Choroid plexus epithelial cell (primary cell): ENCODE measurements around the gene BCAS3.
"Not testable (repeated sequence)": the region's sequence is repeated elsewhere in the genome, so short reads cannot be mapped to it uniquely, and the experiment has no call there.

ENCODE experiments used
- DNase-seq: peaks from one replicate; pipeline ENCODE4 v3.0.0-alpha.2; 2010; ENCODE audit warnings: low read depth
- H3K4me3 ChIP-seq: 2 replicates; pipeline ENCODE4 v1.5.1; 2011; ENCODE audit warnings: low read depth, mild to moderate bottlenecking, control low read depth, low read length, moderate library complexity
- CTCF ChIP-seq: conservative IDR thresholded peaks from 2 replicates; pipeline ENCODE4 v1.5.1; 2011; ENCODE audit warnings: low read depth, mild to moderate bottlenecking, control low read depth, inconsistent platforms, low read length, moderate library complexity

The BCAS3 gene

GRCh38 chr17:60857556-60858080 lies 180.0 kb downstream of the BCAS3 start:
- TF ChIP-seq CTCF: no peak
- no peak overlapping the region for H3K4me3 ChIP-seq
- DNase-seq: no peak

GRCh38 chr17:60862482-60862881 lies 184.8 kb downstream of the BCAS3 start:
- DNase-seq: no peak
- H3K4me3 ChIP-seq: no peak overlapping the region
- TF ChIP-seq CTCF: no peak

- H3K4me3 ChIP-seq: no peak overlapping the region
- peak; percentile 28 for DNase-seq
- TF ChIP-seq CTCF: no peak
These were observed 186.4 kb downstream of the BCAS3 start for GRCh38 chr17:60863892-60864707.

- TF ChIP-seq CTCF: no peak
- DNase-seq: no peak
- H3K4me3 ChIP-seq: no peak overlapping the region
These were observed 187.0 kb downstream of the BCAS3 start for GRCh38 chr17:60864708-60865005.

- H3K4me3 ChIP-seq: no peak overlapping the region
- DNase-seq: no peak
- no peak for TF ChIP-seq CTCF
These were observed 197.1 kb downstream of the BCAS3 start for GRCh38 chr17:60874772-60875171.

GRCh38 chr17:60886731-60887613 lies 209.3 kb downstream of the BCAS3 start:
- DNase-seq, H3K4me3 ChIP-seq: not testable (repeated sequence)

- H3K4me3 ChIP-seq: no peak overlapping the region
- TF ChIP-seq CTCF: no peak
- DNase-seq: no peak
These were observed 210.0 kb downstream of the BCAS3 start for GRCh38 chr17:60887614-60888028.
